WTC11 (cell line): ENCODE measurements around the gene PTPRF. TPM values are rescaled to one million over a fixed set of nuclear protein-coding genes. Genes with fewer than 3 reads are reported as not detected.
A peak's percentile ranks its signal among the peaks of the same experiment; 100 is the strongest.

Experiments used
- ATAC-seq: fragments of 200-7000 bp; cut with Tn5 transposase; 2 replicates; pipeline ENCODE4 v1.10.0; 2021; ENCODE audit warnings: mild to moderate bottlenecking, moderate library complexity
- CTCF ChIA-PET: fragments of 300-600 bp; sonication (Branson Sonifier 250); formaldehyde crosslinking; loops from one replicate; lab custom pipeline; 2021; ENCODE audit warnings: antibody characterized with exemption; lab: Charles Lee
- POLR2A ChIA-PET: fragments of 350-600 bp; sonication (Branson Sonifier 250); formaldehyde crosslinking; loops from one replicate; lab custom pipeline; 2021; ENCODE audit warnings: antibody characterized with exemption; lab: Charles Lee
- DNase-seq: peaks from one replicate; pipeline ENCODE4 v3.0.0; 2021; ENCODE audit warnings: low spot score
- H3K27ac Mint-ChIP-seq: 2 replicates; pipeline ENCODE4 v1.8.0; 2021; ENCODE audit warnings: mixed read lengths
- H3K27me3 Mint-ChIP-seq: 2 replicates; pipeline ENCODE4 v1.8.0; 2021; ENCODE audit warnings: low read depth, mild to moderate bottlenecking, moderate library complexity, mixed read lengths
- H3K36me3 Mint-ChIP-seq: 2 replicates; pipeline ENCODE4 v1.8.0; 2021; ENCODE audit warnings: mixed read lengths
- H3K4me1 Mint-ChIP-seq: 2 replicates; pipeline ENCODE4 v1.8.0; 2022; ENCODE audit warnings: mixed read lengths
- H3K4me3 Mint-ChIP-seq: 2 replicates; pipeline ENCODE4 v1.8.0; 2021; ENCODE audit warnings: mild to moderate bottlenecking, moderate library complexity, mixed read lengths
- H3K9me3 Mint-ChIP-seq: 2 replicates; pipeline ENCODE4 v1.8.0; 2021; ENCODE audit warnings: mixed read lengths
- ATF1 ChIP-seq: sonication (generic); formaldehyde crosslinking; IDR thresholded peaks from 2 replicates; pipeline ENCODE4 v1.8.1; 2023; ENCODE audit warnings: mild to moderate bottlenecking, moderate library complexity, missing genetic modification reagents
- ATF6 ChIP-seq: sonication (generic); formaldehyde crosslinking; IDR thresholded peaks from 2 replicates; pipeline ENCODE4 v1.8.1; 2023; ENCODE audit warnings: mild to moderate bottlenecking, missing genetic modification reagents
- GABPB1 ChIP-seq: sonication (generic); formaldehyde crosslinking; IDR thresholded peaks from 2 replicates; pipeline ENCODE4 v1.8.1; 2023; ENCODE audit warnings: mild to moderate bottlenecking, missing genetic modification reagents
- MAX ChIP-seq: sonication (generic); formaldehyde crosslinking; IDR thresholded peaks from 2 replicates; pipeline ENCODE4 v1.8.0; 2022; ENCODE audit warnings: mild to moderate bottlenecking, missing genetic modification reagents
- RELA ChIP-seq: sonication (generic); formaldehyde crosslinking; IDR thresholded peaks from 2 replicates; pipeline ENCODE4 v1.8.1; 2022; ENCODE audit warnings: missing genetic modification reagents, mild to moderate bottlenecking, borderline replicate concordance
- STAT6 ChIP-seq: sonication (generic); formaldehyde crosslinking; conservative IDR thresholded peaks from 2 replicates; pipeline ENCODE4 v1.8.1; 2023; ENCODE audit warnings: mild to moderate bottlenecking, low read depth, missing genetic modification reagents, moderate library complexity
- TEAD4 ChIP-seq: sonication (generic); formaldehyde crosslinking; IDR thresholded peaks from 2 replicates; pipeline ENCODE4 v1.8.0; 2022; ENCODE audit warnings: mild to moderate bottlenecking, missing genetic modification reagents
- ZNF423 ChIP-seq: fragments of 250-450 bp; sonication (Bioruptor Pico); IDR thresholded peaks from 2 replicates; pipeline ENCODE4 v2.1.2; 2022; ENCODE audit warnings: mild to moderate bottlenecking, moderate library complexity
- ZNF671 ChIP-seq: fragments of 250-450 bp; sonication (Bioruptor Pico); IDR thresholded peaks from 2 replicates; pipeline ENCODE4 v1.8.0; 2021; ENCODE audit warnings: mild to moderate bottlenecking
- total RNA-seq: library from RNA; stranded (reverse); gene quantifications from 3 replicates; pipeline ENCODE4 v1.2.3, GENCODE V29; 2021
- TF ChIP-seq, protein P1 (sequence below): fragments of 250-450 bp; sonication (Bioruptor Pico); IDR thresholded peaks from 2 replicates; pipeline ENCODE4 v2.1.2; 2022; ENCODE audit warnings: mild to moderate bottlenecking, moderate library complexity
- TF ChIP-seq, protein P2 (sequence below): sonication (generic); formaldehyde crosslinking; IDR thresholded peaks from 2 replicates; pipeline ENCODE4 v1.8.1; 2023; ENCODE audit warnings: mild to moderate bottlenecking, missing genetic modification reagents, moderate library complexity
- TF ChIP-seq, protein P3 (sequence below): sonication (generic); formaldehyde crosslinking; conservative IDR thresholded peaks from 2 replicates; pipeline ENCODE4 v1.8.1; 2022; ENCODE audit warnings: mild to moderate bottlenecking, missing genetic modification reagents
- TF ChIP-seq, protein P4 (sequence below): sonication (generic); formaldehyde crosslinking; IDR thresholded peaks from 2 replicates; pipeline ENCODE4 v1.8.0; 2023; ENCODE audit warnings: missing genetic modification reagents, mild to moderate bottlenecking, borderline replicate concordance

PTPRF gene
- total RNA-seq, 1 experiment from 2014 or later = 248 TPM

GRCh38 chr1:43580039-43580438 lies 49.4 kb downstream of the PTPRF start (continued):
- TF ChIP-seq, protein P1, sequence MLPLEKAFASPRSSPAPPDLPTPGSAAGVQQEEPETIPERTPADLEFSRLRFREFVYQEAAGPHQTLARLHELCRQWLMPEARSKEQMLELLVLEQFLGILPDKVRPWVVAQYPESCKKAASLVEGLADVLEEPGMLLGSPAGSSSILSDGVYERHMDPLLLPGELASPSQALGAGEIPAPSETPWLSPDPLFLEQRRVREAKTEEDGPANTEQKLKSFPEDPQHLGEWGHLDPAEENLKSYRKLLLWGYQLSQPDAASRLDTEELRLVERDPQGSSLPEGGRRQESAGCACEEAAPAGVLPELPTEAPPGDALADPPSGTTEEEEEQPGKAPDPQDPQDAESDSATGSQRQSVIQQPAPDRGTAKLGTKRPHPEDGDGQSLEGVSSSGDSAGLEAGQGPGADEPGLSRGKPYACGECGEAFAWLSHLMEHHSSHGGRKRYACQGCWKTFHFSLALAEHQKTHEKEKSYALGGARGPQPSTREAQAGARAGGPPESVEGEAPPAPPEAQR (CRISPR knock-in tag) = no peak
- TF ChIP-seq GABPB1 (CRISPR knock-in tag) = no peak

- POLR2A ChIA-PET = no interaction called here
- Mint-ChIP-seq H3K36me3 (peaks cover 17% of the 10 kb centered on the region), H3K4me3 (no peak overlapping the region), H3K9me3 (no peaks in the 10 kb centered on the region), H3K27ac (no peak overlapping the region), H3K27me3 (no peaks in the 10 kb centered on the region), H3K4me1 (no peaks in the 10 kb centered on the region)
- no peak; the same call in 1 of the 2 replicates for ATAC-seq
- TF ChIP-seq TEAD4 (CRISPR knock-in tag) = no peak
- TF ChIP-seq, protein P2, sequence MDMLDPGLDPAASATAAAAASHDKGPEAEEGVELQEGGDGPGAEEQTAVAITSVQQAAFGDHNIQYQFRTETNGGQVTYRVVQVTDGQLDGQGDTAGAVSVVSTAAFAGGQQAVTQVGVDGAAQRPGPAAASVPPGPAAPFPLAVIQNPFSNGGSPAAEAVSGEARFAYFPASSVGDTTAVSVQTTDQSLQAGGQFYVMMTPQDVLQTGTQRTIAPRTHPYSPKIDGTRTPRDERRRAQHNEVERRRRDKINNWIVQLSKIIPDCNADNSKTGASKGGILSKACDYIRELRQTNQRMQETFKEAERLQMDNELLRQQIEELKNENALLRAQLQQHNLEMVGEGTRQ = no peak
- TF ChIP-seq ZNF423 (CRISPR knock-in tag) = no peak
- CTCF ChIA-PET = interaction anchor here (0.6 to 1.0 kb wide), 2 partner anchors 53 to 109 kb away, joined by 3 read pairs; no protein-coding TSS in a partner anchor
- DNase-seq = no peak
Measured at GRCh38 chr1:43582162-43582566, 51.5 kb downstream of the PTPRF start.

- TF ChIP-seq ATF1 (CRISPR knock-in tag) (no peak), ZNF671 (CRISPR knock-in tag) (no peak), ATF6 (no peak)
- TF ChIP-seq, protein P3, sequence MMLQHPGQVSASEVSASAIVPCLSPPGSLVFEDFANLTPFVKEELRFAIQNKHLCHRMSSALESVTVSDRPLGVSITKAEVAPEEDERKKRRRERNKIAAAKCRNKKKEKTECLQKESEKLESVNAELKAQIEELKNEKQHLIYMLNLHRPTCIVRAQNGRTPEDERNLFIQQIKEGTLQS (CRISPR knock-in tag) = no peak
- TF ChIP-seq, protein P1 (CRISPR knock-in tag) = no peak
- Mint-ChIP-seq H3K27ac (peak overlapping the region; percentile 49), H3K27me3 (no peaks in the 10 kb centered on the region), H3K9me3 (no peaks in the 10 kb centered on the region), H3K4me1 (no peaks in the 10 kb centered on the region), H3K4me3 (no peak overlapping the region), H3K36me3 (peaks cover 17% of the 10 kb centered on the region)
- DNase-seq (no peak), ATAC-seq (no peak)
- ChIA-PET CTCF (interaction anchor here (0.9 kb wide), 1 partner anchor 10 kb away, joined by 3 read pairs; no protein-coding TSS in a partner anchor), POLR2A (no interaction called here)
Measured at GRCh38 chr1:43583058-43583457, 52.4 kb downstream of the PTPRF start.

GRCh38 chr1:43584204-43584603 lies 53.5 kb downstream of the PTPRF start:
- no peak for ATAC-seq
- Mint-ChIP-seq H3K27me3 (no peaks in the 10 kb centered on the region), H3K27ac (peak overlapping the region; percentile 80; the same call in 1 of the 2 replicates)
- TF ChIP-seq STAT6 (CRISPR knock-in tag) (no peak), MAX (CRISPR knock-in tag) (no peak), RELA (CRISPR knock-in tag) (no peak)
- TF ChIP-seq, protein P4, sequence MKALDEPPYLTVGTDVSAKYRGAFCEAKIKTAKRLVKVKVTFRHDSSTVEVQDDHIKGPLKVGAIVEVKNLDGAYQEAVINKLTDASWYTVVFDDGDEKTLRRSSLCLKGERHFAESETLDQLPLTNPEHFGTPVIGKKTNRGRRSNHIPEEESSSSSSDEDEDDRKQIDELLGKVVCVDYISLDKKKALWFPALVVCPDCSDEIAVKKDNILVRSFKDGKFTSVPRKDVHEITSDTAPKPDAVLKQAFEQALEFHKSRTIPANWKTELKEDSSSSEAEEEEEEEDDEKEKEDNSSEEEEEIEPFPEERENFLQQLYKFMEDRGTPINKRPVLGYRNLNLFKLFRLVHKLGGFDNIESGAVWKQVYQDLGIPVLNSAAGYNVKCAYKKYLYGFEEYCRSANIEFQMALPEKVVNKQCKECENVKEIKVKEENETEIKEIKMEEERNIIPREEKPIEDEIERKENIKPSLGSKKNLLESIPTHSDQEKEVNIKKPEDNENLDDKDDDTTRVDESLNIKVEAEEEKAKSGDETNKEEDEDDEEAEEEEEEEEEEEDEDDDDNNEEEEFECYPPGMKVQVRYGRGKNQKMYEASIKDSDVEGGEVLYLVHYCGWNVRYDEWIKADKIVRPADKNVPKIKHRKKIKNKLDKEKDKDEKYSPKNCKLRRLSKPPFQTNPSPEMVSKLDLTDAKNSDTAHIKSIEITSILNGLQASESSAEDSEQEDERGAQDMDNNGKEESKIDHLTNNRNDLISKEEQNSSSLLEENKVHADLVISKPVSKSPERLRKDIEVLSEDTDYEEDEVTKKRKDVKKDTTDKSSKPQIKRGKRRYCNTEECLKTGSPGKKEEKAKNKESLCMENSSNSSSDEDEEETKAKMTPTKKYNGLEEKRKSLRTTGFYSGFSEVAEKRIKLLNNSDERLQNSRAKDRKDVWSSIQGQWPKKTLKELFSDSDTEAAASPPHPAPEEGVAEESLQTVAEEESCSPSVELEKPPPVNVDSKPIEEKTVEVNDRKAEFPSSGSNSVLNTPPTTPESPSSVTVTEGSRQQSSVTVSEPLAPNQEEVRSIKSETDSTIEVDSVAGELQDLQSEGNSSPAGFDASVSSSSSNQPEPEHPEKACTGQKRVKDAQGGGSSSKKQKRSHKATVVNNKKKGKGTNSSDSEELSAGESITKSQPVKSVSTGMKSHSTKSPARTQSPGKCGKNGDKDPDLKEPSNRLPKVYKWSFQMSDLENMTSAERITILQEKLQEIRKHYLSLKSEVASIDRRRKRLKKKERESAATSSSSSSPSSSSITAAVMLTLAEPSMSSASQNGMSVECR (CRISPR knock-in tag) = no peak
- TF ChIP-seq, protein P1 (CRISPR knock-in tag) = no peak

More at GRCh38 chr1:43584204-43584603, 53.5 kb downstream of the PTPRF start:
- H3K9me3 Mint-ChIP-seq = no peaks in the 10 kb centered on the region
- H3K4me3 Mint-ChIP-seq = no peak overlapping the region
- H3K36me3 Mint-ChIP-seq = peaks cover 12% of the 10 kb centered on the region
- POLR2A ChIA-PET = no interaction called here
- no peaks in the 10 kb centered on the region for H3K4me1 Mint-ChIP-seq
- DNase-seq = no peak
- CTCF ChIA-PET = interaction anchor here (0.6 to 1.6 kb wide), 2 partner anchors 29 to 30 kb away, joined by 3 to 4 read pairs; no protein-coding TSS in a partner anchor
